Lower leg skin (tissue), 3 donors: ENCODE data around the gene PREX1.

Experiments used
- CTCF ChIP-seq, 3 donors: fragments of 450-650 bp; IDR thresholded peaks; one replicate each; pipeline ENCODE4 v1.5.1; 2016; ENCODE audit warnings: antibody characterized with exemption in 3 of 3, mild to moderate bottlenecking in 3 of 3, moderate library complexity in 2 of 3
- POLR2A ChIP-seq, 2 donors: fragments of 450-650 bp; IDR thresholded peaks; one replicate each; pipeline ENCODE4 v1.6.1; 2016 to 2017; ENCODE audit warnings: antibody characterized with exemption in 2 of 2, mild to moderate bottlenecking in 1 of 2, moderate library complexity in 1 of 2

- TF ChIP-seq CTCF (IDR thresholded peaks at IDR 0.05) (no peak), POLR2A (IDR thresholded peaks at IDR 0.05) (no peak)
These were observed 198.5 kb downstream of the PREX1 start for GRCh38 chr20:48629069-48629959.
